HG03354 (cell line): ENCODE measurements around the gene POGZ.
"Not testable (repeated sequence)": the region's sequence is repeated elsewhere in the genome, so short reads cannot be mapped to it uniquely, and the experiment has no call there.

Experiments
- ATAC-seq: cut with Tn5 transposase; IDR thresholded peaks from one replicate; pipeline ENCODE4 v1.9.1; 2021; ENCODE audit warnings: mild to moderate bottlenecking; ENCODE audit not compliant: unreplicated experiment, poor library complexity, severe bottlenecking

Gene POGZ

DNA sequence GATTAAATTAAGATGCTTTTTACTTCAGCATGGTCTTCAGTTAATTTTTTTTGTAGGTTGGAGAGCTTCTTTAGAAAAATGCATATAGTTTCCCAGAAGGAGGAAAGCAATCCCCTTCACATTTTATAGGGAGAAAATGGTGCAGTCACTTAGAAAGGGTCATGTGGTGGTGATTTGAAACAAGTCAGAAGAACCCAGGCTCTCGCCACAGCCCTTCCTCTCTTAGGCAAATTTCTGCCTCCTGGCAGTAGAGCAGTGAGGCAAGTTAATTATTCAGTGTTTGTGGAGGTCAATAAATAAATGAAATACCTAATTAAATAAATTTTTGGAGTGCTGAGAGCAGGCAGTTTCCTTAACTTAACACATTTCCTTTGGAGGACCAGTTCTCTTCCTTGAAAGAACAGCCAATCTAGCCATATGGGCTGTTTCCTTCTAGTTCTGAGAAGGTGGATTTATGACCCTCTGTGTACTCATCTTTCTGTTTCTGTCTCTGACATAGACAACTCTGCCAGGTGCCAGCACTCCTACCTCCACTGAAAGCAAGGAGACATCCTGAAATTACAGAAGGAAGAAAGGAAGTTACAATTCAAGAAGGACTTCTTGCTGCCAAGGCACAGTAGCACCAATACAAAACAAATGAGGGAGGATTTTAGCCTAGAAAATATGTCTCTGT is 19.0 kb upstream of the POGZ start:
- ATAC-seq, result no peak

DNA sequence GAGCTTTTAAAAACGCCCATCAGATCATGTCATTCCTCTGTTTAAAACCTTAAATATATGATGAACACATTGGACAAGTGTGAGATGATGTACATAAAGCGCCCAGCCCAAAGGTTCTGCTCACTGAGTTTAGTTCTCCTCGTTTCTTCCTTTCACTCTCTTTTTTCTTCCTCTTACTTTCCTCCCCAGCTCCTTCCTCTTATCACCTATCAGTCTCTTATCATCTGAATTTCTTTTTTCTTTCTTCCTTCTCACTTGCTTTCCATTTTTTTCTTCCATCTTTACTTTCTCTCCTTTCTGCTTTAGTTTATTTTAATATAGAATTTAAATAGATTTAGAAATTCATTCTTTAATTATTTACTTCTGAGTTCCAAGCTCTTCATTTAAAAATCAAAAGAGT is 17.8 kb upstream of the POGZ start:
- no peak for ATAC-seq

DNA sequence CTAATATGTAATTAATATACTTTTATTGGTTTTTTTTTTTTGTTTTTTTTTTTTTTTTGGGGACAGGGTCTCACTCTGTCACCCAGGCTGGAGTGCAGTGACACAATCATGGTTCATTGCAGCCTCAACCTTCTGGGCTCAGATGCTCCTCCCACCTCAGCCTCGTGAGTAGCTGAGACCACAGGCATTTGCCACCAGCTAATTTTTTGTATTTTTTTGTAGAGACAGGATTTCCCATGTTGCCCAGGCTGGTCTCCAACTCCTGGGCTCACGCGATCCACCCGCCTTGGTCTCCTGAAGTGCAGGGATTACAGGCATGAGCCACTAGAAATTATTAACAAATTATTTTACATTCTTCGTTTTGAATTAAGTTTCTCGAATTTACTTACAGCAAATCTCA is 16.8 kb upstream of the POGZ start:
- no peak for ATAC-seq

DNA sequence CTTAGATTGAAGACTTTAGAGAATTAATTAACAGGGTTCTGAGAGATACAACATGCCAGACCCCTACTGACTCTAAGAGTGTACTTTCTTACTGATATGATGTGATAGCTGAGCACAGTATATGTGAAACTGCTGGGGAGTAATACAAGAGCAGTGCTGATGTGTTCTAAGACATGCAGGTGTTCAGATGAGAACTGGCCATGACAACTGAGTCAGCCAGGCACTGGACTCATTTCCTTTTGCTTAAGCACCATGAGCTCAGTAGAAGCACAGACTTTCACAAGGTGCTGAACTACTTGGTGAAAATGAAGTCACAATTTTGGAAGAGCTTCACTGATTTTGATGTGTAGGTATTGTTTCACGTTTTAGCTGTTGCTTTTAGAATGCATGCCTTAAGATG is 15.9 kb upstream of the POGZ start:
- peak; percentile 84 for ATAC-seq

DNA sequence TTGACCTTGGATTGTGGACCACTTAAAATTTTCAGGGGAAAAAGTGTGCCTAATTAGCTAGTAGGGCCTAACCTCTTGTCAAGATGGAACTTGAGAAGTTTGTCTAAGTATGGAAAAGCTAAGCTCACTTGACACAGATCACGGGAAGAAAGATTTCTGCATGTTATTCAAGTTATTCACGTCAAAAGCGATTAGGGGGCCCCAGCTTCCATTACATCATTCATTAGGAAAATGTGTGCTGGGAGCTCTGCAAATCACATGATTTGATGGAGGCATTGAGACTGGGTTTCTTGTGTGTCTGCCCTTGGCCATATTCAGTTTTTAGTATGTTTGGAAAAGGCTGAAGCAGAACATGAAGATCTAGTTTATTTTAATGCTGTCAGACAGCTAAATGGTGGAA is 15.5 kb upstream of the POGZ start:
- no peak for ATAC-seq

DNA sequence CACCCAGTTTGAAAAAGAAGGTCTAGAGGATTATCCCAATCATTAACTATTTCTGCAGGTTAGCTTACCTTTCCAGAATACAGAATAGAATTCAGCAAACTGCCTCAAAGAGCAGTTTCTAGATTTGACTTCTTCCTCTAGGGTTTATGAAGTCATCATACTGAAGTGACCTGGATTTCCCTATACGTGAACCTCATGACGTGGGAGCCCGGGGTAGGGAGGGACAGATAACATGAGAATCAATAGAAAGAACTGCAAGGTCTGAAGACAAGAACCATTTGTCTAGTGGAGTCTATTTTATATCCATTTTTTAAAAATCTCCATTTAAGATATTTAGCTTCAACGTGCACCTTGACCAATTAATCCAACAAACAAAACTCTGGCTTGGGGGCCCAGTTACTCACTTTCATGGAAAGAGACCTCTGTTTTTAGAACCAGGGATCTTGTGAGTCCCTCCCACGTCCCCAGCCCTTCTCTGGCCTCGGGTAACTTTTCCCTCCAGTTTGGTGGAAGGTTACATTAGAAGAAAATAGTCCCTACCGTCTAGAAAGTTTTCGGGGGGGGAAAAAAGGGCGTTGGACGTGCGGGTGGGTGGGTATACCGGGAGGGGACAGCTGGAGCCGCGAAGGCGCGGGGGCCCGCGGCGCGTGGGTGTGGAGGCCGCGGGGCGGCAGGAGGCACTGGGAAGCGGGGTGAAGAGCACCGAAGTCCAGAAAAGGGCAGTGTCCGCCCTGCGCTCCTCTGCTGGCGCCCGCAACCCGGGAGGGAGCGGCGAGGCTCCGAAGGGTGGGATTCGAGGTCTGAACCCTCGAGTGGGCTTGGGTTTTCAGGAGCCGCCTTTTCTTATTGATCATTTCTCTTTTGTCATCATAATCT is 13.8 kb upstream of the POGZ start:
- ATAC-seq, result no peak

DNA sequence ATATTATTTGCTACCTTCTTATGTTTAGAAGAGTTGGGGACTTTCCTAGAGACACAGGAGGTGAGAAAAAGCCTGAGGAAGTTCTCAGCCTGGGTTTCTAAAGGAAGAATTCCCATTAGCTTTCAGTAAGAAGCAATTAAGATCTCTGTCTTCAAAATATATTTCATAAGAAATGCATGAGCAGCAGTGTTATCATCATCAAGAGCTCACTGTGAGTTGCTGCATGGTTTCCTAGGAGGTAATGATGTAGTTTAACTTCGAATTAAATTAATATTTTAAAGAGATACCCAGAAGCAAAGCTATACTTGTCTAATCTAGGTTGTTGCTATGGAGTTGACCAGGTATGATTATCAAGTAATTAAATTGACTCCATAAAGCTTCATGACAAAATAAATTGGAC is 5.7 kb upstream of the POGZ start:
- ATAC-seq, result no peak

DNA sequence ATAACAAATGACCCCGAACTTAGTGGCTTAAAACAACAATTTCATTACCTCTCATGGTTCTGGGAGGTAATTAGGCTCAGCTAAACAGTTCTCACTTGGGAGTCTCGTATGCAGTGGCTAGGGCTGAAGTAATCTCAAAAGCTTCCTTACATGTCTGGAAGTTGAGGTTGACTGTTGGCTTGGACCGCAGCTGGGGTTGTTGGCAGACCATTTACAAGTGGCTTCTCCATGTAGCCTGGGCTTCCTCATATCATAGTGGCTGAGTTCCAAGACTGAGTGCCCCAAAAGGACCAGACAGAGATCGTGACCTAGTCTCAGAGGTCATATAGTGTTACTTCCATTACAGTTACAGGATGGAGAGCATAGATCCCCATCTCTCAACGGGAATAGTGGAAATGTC is 2.4 kb upstream of the POGZ start:
- ATAC-seq, result no peak

DNA sequence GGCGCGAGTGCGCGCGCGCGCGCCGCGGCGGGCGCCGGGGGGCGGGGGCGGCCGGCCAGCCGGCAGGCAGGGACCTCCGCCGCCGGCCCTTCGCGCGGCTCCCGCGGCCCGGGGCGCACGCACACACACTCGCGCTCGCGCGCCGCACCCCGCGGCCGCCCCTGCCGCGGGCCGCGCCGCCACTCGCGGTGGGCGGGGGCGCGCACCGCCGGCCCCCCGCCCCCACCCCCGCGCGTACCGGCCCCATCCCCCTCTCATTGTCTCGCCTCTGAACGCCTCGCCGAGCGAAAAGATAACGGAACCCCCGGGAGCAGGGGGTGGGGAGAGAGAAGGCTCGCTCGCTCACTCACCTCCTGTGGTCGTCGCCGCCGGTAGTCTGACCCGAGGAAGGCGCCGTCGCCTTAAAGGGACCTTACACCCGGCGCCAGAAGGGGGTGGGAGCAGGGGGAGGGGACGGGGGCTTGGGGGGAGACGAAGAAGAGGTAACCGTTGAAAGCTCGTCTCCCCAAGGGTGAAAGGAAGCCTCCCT is 428 bp downstream of the POGZ start:
- peak; percentile 40 for ATAC-seq

DNA sequence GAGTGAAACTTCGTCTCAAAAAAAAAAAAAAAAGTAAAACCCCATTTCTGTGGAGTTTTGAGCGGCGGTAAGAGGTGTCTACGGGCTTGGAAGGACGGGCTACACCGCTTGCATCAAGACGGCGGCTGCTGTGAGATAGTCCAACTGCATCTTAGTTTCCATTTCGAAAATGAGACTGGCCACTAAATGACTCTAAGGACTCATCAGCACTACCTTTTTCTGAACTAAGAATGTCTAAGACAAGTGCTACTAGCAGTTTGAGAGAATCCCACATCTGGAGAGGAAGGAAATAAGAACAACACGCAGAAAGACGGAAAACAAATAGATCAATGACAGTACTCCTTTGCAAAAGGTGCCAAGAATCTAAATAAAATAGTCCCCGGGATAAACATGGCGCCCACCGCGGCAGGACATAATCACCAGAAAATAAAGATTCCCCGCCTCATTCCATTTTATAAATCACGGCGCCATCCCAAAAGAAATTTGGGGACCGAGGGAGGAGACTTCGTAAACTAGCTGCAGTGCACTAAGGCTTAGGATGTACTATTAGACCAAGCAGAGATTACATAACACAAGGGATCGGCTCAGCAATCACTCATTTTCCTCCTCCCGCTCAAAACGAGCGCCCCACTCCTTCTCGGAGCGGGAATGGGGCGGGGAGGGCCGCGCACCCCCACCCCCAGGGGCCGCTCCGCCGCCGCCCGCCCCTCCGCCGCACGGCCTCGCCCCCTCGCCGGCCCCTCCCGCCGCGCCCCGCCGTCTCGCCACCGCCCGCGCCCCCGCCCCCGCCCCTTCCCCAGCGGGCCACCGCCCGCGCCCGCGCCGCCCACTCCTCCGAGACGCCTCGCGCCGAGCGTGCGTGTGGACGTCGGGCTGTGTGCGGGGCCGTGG is 1.1 kb downstream of the POGZ start:
- ATAC-seq, result peak; percentile 46

DNA sequence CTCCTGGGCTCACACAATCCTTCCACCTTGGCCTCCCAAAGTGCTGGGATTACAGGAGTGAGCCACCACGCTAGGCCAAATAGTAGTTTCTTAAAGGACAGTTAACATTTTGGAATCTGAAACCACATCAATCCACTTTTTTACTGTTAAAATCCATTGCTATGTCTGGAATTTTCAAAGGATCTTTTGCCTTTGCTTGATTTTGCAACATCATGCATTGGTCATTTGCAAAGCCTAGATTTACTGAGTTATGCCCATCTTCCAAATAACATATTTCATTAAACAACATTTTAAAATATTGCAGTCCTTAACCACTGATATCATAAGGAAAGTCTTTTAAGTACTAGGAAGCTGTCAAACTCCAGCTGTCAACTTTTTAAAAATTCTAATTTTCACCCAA is 3.3 kb downstream of the POGZ start:
- no peak for ATAC-seq

DNA sequence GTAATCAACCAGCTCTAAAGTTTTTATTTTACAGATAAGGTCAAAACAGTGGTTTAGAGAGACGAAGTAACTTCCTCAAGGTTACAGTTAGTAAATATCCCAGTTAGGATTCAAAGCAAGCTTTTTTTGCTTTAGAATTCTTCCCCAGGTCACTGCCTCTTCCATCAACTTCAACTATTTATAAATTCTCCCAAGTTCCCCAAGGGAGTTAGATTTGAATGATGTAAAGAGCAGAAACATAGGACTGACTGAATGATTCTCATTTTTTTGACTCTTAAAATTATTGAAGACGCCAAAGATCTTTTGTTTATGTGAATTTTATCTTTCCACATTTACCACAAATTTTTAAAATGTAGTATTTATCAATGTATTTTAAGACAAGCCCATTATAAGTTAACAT is 4.1 kb downstream of the POGZ start:
- no peak for ATAC-seq

DNA sequence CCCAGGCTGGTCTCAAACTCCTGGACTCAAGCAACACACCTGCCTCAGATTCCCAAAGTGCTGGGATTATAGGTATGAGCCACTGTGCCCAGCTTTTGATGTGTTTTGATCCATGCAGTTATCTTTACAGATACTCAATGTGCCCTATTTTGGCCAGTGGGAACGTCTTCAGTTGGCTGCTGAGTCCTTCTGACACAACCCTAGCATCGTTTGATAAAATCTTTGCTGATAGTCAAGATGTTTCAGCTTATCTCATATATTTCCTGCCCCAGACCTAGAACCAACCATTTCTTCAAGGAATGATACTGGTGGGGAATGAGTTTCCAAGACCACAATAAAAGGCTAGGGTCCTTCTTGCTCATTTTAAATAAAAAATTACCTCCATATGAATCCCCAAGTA is 11.6 kb downstream of the POGZ start:
- ATAC-seq, result no peak

DNA sequence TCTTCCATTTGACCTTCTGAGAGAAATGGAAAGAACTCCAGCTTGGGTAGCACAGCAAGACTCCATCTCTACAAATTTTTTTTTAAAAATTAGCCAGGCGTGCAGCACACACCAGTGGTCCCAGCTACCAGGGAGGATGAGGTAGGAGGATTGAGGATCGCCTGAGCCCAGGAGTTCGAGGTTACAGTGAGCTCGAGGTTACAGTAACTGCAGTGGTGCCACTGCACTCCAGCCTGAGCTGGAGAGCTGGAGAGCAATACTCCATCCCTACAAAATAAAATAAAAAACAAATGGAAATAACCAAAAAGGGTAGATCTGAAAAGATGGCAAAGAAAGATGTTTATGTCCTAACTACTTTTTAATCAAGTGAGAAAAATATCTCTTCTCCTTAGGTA is 14.5 kb downstream of the POGZ start:
- no peak for ATAC-seq

DNA sequence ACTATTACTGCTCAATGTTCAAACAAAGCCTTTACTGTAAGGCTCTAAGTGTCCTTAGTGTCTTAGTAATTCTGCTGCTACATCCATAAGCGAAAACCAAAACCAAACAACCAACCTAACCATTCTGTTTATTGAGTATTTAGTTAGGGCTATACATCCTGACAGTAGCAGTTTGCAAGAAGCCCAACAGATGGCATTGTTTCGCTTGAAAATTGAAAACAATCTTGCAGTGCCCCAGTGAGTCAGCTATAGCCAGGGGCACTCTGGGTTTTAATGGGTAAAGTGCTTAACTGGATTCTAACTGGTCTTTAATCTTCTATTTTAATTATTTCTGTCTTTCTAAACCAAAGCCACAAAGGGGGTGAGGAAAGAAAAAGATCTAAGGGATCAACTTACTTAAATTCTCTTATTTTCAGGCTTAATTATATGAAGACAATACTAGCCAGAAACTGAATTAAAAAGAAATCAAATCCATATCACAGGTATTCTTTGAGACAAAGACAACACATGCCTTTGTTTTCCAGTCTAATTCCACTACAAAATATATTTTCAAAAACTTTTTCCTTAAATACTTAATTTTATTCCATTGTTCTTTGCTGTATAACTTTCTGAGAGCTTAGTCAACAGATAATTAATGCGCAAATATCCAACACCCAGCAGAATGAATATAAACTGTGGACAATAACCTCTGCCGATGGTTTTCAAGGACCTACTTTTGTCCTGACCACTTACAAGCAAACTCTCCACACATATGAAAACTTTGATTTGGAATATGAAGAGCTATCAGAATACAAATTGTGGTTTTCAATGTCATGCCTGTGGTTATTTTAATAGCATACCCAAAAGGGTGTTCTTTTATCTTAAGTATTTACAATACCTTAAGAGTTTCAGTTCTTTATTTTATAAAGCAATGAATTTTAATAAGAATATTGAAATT is 15.2 kb downstream of the POGZ start:
- ATAC-seq, result no peak

DNA sequence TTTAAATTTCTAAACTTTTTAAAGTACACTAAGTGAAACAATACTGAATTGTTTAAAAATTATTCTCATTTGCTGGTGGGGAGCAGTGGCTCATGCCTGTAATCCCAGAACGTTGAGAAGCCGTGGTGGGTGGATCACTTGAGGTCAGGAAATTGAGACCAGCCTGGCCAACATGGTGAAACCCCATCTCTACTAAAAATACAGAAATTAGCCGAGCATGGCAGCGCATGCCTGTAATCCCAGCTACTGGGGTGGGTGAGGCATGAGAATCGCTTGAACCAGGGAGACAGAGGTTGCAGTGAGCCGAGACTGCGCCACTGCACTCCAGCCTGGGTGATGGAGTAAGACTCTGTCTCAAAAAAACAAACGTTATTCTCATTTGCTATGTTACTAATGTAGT is 21.9 kb downstream of the POGZ start:
- not testable (repeated sequence) for ATAC-seq

DNA sequence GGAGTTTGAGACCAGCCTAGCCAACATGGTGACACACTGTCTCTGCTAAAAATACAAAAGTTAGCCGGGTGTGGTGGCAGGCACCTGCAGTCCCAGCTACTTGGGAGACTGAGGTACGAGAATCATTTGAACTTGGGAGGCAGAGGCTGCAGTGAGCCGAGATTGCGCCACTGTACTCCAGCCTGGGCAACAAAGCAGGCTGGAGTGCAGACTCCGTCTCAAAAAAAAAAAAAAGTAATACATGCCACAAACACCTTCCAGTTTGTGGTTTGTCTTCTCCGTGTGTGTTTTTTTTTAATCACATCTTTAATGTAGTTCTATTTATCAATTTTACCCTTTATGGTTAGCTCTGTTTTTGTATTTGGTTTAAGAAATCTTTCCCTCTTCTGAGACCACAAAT is 22.3 kb downstream of the POGZ start:
- ATAC-seq, result no peak

DNA sequence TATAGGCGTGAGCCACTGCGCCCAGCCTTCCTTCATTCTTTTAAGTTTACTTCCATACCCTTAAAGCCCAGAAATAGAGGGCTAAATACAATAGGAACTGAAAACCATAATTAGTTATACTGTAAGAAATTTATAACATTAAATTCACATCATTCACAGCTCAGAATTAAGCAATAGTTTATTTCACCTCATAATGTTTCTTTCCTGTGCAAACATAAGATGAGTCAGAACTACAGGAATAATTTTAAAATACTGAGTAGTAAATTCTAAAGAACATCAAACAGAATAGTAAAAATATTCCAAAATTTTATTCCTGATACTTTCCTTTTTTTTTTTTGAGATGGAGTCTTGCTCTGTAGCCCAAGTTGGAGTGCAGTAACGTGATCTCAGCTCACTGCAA is 24.1 kb downstream of the POGZ start:
- ATAC-seq, result no peak

DNA sequence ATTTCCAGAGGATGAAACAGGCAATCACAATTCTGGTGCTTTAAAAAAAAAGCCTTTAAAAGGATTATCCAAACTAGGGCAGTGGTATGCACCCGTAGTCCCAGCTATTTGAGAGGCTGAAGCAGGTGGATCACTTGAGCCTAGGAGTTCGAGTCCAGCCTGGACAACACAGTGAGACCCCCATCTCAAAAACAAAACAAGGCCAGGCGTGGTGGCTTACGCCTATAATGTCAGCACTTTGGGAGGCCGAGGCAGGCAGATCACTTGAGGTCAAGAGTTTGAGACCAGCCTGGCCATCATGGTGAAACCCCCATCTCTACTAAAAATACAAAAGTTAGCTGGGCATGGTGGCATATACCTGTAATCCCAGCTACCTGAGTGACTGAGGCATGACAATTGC is 25.5 kb downstream of the POGZ start:
- not testable (repeated sequence) for ATAC-seq
